GM12878 (cell line): ENCODE measurements around the gene NUDT22.

Source experiments
- CBX3 ChIP-seq: fragments of 200-600 bp; sonication (generic); IDR thresholded peaks from 2 replicates; pipeline ENCODE4 v1.6.1; 2016; ENCODE audit warnings: low read depth, borderline replicate concordance
- EED ChIP-seq: sonication (generic); IDR thresholded peaks from 2 replicates; pipeline ENCODE4 v1.6.1; 2016; ENCODE audit warnings: antibody characterized with exemption, low read depth
- HDGF ChIP-seq: fragments of 450-650 bp; IDR thresholded peaks from 2 replicates; pipeline ENCODE4 v1.6.1; 2016; ENCODE audit warnings: antibody characterized with exemption
- POLR2A ChIP-seq: IDR thresholded peaks from 2 replicates; pipeline ENCODE4 v1.6.1; 2011; ENCODE audit warnings: low read depth, mild to moderate bottlenecking, low read length
- SMAD1 ChIP-seq: fragments of 450-650 bp; IDR thresholded peaks from 2 replicates; pipeline ENCODE4 v1.6.1; 2018; ENCODE audit warnings: mild to moderate bottlenecking, low read depth; ENCODE audit not compliant: partially characterized antibody
- ZSCAN29 ChIP-seq: fragments of 450-650 bp; IDR thresholded peaks from 2 replicates; pipeline ENCODE4 v1.6.1; 2017; ENCODE audit warnings: mild to moderate bottlenecking, moderate library complexity
- TF ChIP-seq, protein P1 (sequence below): IDR thresholded peaks from 2 replicates; pipeline ENCODE4 v1.6.1; 2012; ENCODE audit warnings: low read depth, low read length, improper control_type of control experiment

DNA sequence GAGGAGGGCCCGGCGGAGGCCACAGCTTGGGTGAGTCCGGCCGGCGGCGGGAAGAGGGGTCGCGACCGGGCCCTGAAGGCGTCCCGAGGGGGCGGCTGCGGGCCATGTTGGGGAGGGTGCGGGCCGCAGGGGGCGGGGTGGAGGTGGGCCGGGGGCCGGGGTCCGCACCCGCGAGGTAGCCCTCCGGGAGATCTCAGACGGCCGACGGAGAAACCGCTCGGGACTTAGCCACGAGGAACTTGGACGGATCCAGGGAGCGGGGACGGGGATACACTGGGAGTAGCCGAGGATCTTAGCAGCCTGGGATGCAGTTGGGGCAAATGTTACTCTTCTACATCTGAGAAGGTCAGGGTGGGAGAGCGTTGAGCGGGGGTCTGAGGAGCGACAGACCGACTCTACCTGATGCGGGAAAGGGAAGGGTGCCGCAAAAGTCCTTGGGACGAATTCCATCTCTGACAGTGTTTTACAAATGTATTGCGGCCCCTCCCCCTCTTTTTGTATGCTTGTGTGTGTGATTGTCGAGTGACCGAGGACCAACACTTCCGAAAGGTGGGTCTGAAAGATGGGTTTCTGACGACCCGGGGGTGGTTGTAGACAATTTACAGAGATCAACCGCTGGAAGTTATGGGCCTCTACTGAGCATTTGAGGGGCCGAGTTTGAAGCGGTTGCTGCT, 39.4 kb upstream of the NUDT22 start:
- TF ChIP-seq POLR2A (no peak; the same call in 1 of the 2 replicates), SMAD1 (no peak), EED (no peak), HDGF (no peak), CBX3 (no peak), ZSCAN29 (no peak)
- TF ChIP-seq, protein P1, sequence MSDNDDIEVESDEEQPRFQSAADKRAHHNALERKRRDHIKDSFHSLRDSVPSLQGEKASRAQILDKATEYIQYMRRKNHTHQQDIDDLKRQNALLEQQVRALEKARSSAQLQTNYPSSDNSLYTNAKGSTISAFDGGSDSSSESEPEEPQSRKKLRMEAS: no peak
